Calu3 (cell line): ENCODE data around the gene POLR2A. TPM values are rescaled to one million over a fixed set of nuclear protein-coding genes. Genes with fewer than 3 reads are reported as not detected.

ENCODE experiments used
- BruUV-seq: library from RNA; stranded (reverse); fragments of 400-500 nt; replicated peaks from 2 replicates; lab custom pipeline; 2021; lab: Mats Ljungman, UMichigan
- CTCF ChIA-PET: fragments of 300-600 bp; sonication (Branson Sonifier 250); formaldehyde crosslinking; loops from one replicate; lab custom pipeline; 2022; ENCODE audit warnings: antibody characterized with exemption; lab: Charles Lee
- DNase-seq: peaks from one replicate; pipeline ENCODE4 v3.0.0; 2022
- H3K27ac Mint-ChIP-seq: one replicate; pipeline ENCODE4 v1.8.0; 2022; ENCODE audit warnings: mixed read lengths; ENCODE audit not compliant: unreplicated experiment
- H3K27me3 Mint-ChIP-seq: one replicate; pipeline ENCODE4 v1.8.0; 2022; ENCODE audit warnings: mixed read lengths; ENCODE audit not compliant: unreplicated experiment
- H3K36me3 Mint-ChIP-seq: one replicate; pipeline ENCODE4 v1.8.0; 2022; ENCODE audit warnings: mild to moderate bottlenecking, moderate library complexity, mixed read lengths; ENCODE audit not compliant: insufficient read depth, unreplicated experiment
- H3K4me1 Mint-ChIP-seq: one replicate; pipeline ENCODE4 v1.8.0; 2022; ENCODE audit warnings: mild to moderate bottlenecking, low read depth, mixed read lengths; ENCODE audit not compliant: unreplicated experiment
- H3K4me3 Mint-ChIP-seq: one replicate; pipeline ENCODE4 v1.8.0; 2022; ENCODE audit warnings: mild to moderate bottlenecking, low read depth, moderate library complexity, mixed read lengths; ENCODE audit not compliant: unreplicated experiment
- H3K9me3 Mint-ChIP-seq: one replicate; pipeline ENCODE4 v1.8.0; 2022; ENCODE audit warnings: low read depth, mixed read lengths; ENCODE audit not compliant: unreplicated experiment
- CTCF ChIP-seq: fragments of 200-600 bp; IDR thresholded peaks from one replicate; pipeline ENCODE4 v1.8.0; 2022; ENCODE audit warnings: antibody characterized with exemption; ENCODE audit not compliant: unreplicated experiment
- intact Hi-C: fragments of 100-400 bp; cut with micrococcal nuclease; formaldehyde crosslinking; loops from one replicate; pipeline ENCODE4 v1.10.0; 2022; ENCODE audit not compliant: unreplicated experiment
- total RNA-seq: library from RNA; stranded (reverse); gene quantifications from 2 replicates; pipeline ENCODE4 v1.2.3, GENCODE V29; 2022

Gene POLR2A
- total RNA-seq, 1 experiment from 2014 or later = 89.0 TPM

- DNase-seq = no peak
- peaks cover 7% of the 10 kb centered on the region for H3K27me3 Mint-ChIP-seq
- CTCF ChIA-PET = no interaction called here
- H3K4me1 Mint-ChIP-seq = no peaks in the 10 kb centered on the region
- intact Hi-C loops = no loop called here
- BruUV-seq = no TSS peak
- no peak overlapping the region for H3K4me3 Mint-ChIP-seq
- H3K9me3 Mint-ChIP-seq = peaks cover 3% of the 10 kb centered on the region
- no peak overlapping the region for H3K27ac Mint-ChIP-seq
- TF ChIP-seq CTCF = no peak
- H3K36me3 Mint-ChIP-seq = no peaks in the 10 kb centered on the region
These were observed 57.0 kb downstream of the POLR2A start for GRCh38 chr17:7541074-7541621.

GRCh38 chr17:7544911-7545310 lies 60.7 kb downstream of the POLR2A start:
- H3K4me1 Mint-ChIP-seq = peaks cover 9% of the 10 kb centered on the region
- H3K27me3 Mint-ChIP-seq = peaks cover 7% of the 10 kb centered on the region
- no TSS peak for BruUV-seq
- CTCF ChIA-PET = no interaction called here
- no peak overlapping the region for H3K4me3 Mint-ChIP-seq
- no peak for DNase-seq
- H3K9me3 Mint-ChIP-seq = no peaks in the 10 kb centered on the region
- intact Hi-C loops = no loop called here
- TF ChIP-seq CTCF = no peak
- H3K27ac Mint-ChIP-seq = no peak overlapping the region
- no peaks in the 10 kb centered on the region for H3K36me3 Mint-ChIP-seq

- BruUV-seq = no TSS peak
- Mint-ChIP-seq H3K4me3 (peak within 1 kb of the TSS; percentile 71), H3K27ac (no peak within 1 kb of the TSS), H3K4me1 (peaks cover 16% of the 10 kb centered on the region), H3K27me3 (no peaks in the 10 kb centered on the region), H3K9me3 (no peaks in the 10 kb centered on the region), H3K36me3 (peaks cover 6% of the 10 kb centered on the region)
- DNase-seq = peak; percentile 16
- CTCF ChIA-PET = interaction anchor here (1.5 kb wide), 1 partner anchor 9 kb away, joined by 4 read pairs; no protein-coding TSS in a partner anchor
- peak; percentile 23 for TF ChIP-seq CTCF
- intact Hi-C loops = no loop called here
These were observed 64.6 kb downstream of the POLR2A start, which contains the start of gene TNFSF12 for GRCh38 chr17:7548585-7549400. TSS of gene TNFSF12 (plus strand) at chr17:7549058. CDS start at chr17:7549154, 96 bp downstream.

Other genes starting within 250 kb of the POLR2A start
- gene DVL2, start 249.8 kb upstream of the POLR2A start, total RNA-seq = 44.8 and 45.7 TPM in 2 replicates
- 30.2 and 31.6 TPM in 2 replicates for gene PHF23, start 244.9 kb upstream of the POLR2A start, total RNA-seq
- 183 and 188 TPM in 2 replicates for gene GABARAP, start 241.9 kb upstream of the POLR2A start, total RNA-seq
- gene CTDNEP1, start 232.6 kb upstream of the POLR2A start, total RNA-seq = 85.2 and 85.3 TPM in 2 replicates
- 20.3 and 21.3 TPM in 2 replicates for gene ELP5, start 232.2 kb upstream of the POLR2A start, total RNA-seq
- gene CLDN7, start 221.9 kb upstream of the POLR2A start, total RNA-seq = 266 and 314 TPM in 2 replicates
- 0.19 and 0.20 TPM in 2 replicates for gene SLC2A4, start 202.6 kb upstream of the POLR2A start, total RNA-seq
- 0.24 and 0.49 TPM in 2 replicates for gene YBX2, start 189.7 kb upstream of the POLR2A start, total RNA-seq
- 608 and 648 TPM in 2 replicates for gene EIF5A, start 176.7 kb upstream of the POLR2A start, total RNA-seq
- 59.6 and 61.1 TPM in 2 replicates for gene GPS2, start 169.0 kb upstream of the POLR2A start, total RNA-seq
- gene NEURL4, start 155.0 kb upstream of the POLR2A start, total RNA-seq = 31.9 and 33.0 TPM in 2 replicates
- 4.1 TPM in 1 of 2 replicates, not detected in the other for gene ACAP1, start 147.8 kb upstream of the POLR2A start, total RNA-seq
- gene KCTD11, start 132.2 kb upstream of the POLR2A start, total RNA-seq = 8.5 and 9.9 TPM in 2 replicates
- gene TMEM95, start 129.2 kb upstream of the POLR2A start, total RNA-seq = not detected in 2 replicates
- gene TNK1, start 103.3 kb upstream of the POLR2A start, total RNA-seq = 7.0 and 8.6 TPM in 2 replicates
- gene PLSCR3, start 89.8 kb upstream of the POLR2A start, total RNA-seq = 21.9 and 26.3 TPM in 2 replicates
- gene TMEM256, start 80.3 kb upstream of the POLR2A start, total RNA-seq = 47.8 and 51.5 TPM in 2 replicates
- 13.9 and 14.6 TPM in 2 replicates for gene NLGN2, start 76.5 kb upstream of the POLR2A start, total RNA-seq
- not detected in 2 replicates for gene SPEM1, start 64.0 kb upstream of the POLR2A start, total RNA-seq
- gene SPEM2, start 58.8 kb upstream of the POLR2A start, total RNA-seq = not detected in 2 replicates
- gene SPEM3, start 55.5 kb upstream of the POLR2A start, total RNA-seq = not detected in 2 replicates
- gene TMEM102, start 48.9 kb upstream of the POLR2A start, total RNA-seq = 8.5 TPM in 2 replicates
- gene FGF11, start 44.9 kb upstream of the POLR2A start, total RNA-seq = 1.2 and 2.1 TPM in 2 replicates
- gene CHRNB1, start 39.3 kb upstream of the POLR2A start, total RNA-seq = 2.4 and 3.0 TPM in 2 replicates
- 27.2 and 28.1 TPM in 2 replicates for gene ZBTB4, start 4.7 kb upstream of the POLR2A start, total RNA-seq
- not detected in 2 replicates for gene SLC35G6, start 2.9 kb upstream of the POLR2A start, total RNA-seq
- gene TNFSF12, start 64.7 kb downstream of the POLR2A start, total RNA-seq = 7.7 and 8.4 TPM in 2 replicates
- gene TNFSF13, start 74.4 kb downstream of the POLR2A start, total RNA-seq = 19.7 and 25.7 TPM in 2 replicates
- 52.0 and 54.3 TPM in 2 replicates for gene SENP3, start 77.6 kb downstream of the POLR2A start, total RNA-seq
- 28.6 and 50.0 TPM in 2 replicates for gene CD68, start 95.3 kb downstream of the POLR2A start, total RNA-seq
- gene MPDU1, start 99.5 kb downstream of the POLR2A start, total RNA-seq = 34.6 and 36.3 TPM in 2 replicates
- gene SOX15, start 105.7 kb downstream of the POLR2A start, total RNA-seq = not detected in 2 replicates
- gene FXR2, start 130.5 kb downstream of the POLR2A start, total RNA-seq = 30.3 and 30.9 TPM in 2 replicates
- 15.9 and 16.6 TPM in 2 replicates for gene SAT2, start 143.5 kb downstream of the POLR2A start, total RNA-seq
- gene SHBG, start 145.8 kb downstream of the POLR2A start, total RNA-seq = 0.39 TPM in 1 of 2 replicates, not detected in the other
- not detected in 2 replicates for gene ATP1B2, start 166.6 kb downstream of the POLR2A start, total RNA-seq
- 98.3 and 119 TPM in 2 replicates for gene TP53, start 203.1 kb downstream of the POLR2A start, total RNA-seq
- 10.1 and 12.9 TPM in 2 replicates for gene WRAP53, start 204.1 kb downstream of the POLR2A start, total RNA-seq
- 0.38 and 0.88 TPM in 2 replicates for gene EFNB3, start 220.8 kb downstream of the POLR2A start, total RNA-seq
- 0.26 and 0.51 TPM in 2 replicates for gene DNAH2, start 233.4 kb downstream of the POLR2A start, total RNA-seq